ENCODE measurements around the gene WBP1L.

DNA sequence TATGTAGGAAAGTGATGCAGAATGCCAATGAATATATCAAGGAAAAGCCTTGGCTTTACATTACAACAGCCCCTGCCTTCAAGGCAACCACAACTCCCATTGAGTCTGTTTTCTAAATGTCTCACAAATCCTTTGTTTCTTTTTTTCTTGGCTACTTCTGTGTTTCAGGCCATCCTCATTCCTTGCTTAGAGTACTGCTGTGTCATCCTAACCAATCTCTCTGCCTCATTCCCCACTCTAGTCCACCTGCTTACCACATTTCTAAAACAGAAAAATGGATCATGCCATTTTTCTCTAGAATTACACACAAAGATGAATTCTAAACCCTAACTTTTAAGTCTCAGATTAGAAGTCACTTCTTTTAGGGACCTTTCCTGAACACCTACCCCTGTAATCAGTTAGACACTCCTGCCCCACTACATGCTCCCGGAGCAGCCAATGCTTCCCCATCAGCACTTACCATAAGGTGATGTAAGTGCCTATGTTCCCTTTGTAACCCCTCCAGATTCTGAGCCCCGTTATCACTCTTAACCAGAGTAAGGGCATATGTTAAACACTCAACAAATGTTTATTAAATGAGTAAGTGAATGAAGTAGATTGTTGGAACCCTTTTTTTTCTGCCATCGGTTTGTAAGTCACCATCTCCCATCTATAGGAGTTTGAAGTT is 113.1 kb downstream of the WBP1L start:
- no peak for TF ChIP-seq POLR2AphosphoS5 (IDR thresholded peaks at IDR 0.05)
- TF ChIP-seq, protein P1, sequence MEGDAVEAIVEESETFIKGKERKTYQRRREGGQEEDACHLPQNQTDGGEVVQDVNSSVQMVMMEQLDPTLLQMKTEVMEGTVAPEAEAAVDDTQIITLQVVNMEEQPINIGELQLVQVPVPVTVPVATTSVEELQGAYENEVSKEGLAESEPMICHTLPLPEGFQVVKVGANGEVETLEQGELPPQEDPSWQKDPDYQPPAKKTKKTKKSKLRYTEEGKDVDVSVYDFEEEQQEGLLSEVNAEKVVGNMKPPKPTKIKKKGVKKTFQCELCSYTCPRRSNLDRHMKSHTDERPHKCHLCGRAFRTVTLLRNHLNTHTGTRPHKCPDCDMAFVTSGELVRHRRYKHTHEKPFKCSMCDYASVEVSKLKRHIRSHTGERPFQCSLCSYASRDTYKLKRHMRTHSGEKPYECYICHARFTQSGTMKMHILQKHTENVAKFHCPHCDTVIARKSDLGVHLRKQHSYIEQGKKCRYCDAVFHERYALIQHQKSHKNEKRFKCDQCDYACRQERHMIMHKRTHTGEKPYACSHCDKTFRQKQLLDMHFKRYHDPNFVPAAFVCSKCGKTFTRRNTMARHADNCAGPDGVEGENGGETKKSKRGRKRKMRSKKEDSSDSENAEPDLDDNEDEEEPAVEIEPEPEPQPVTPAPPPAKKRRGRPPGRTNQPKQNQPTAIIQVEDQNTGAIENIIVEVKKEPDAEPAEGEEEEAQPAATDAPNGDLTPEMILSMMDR (IDR thresholded peaks at IDR 0.05), result no peak
- no peak for TF ChIP-seq POLR2A (IDR thresholded peaks at IDR 0.05)

Data from stomach (tissue), 4 donors.